Calu3 (cell line): ENCODE results near the gene AHI1. TPM values are rescaled to one million over a fixed set of nuclear protein-coding genes. Genes with fewer than 3 reads are reported as not detected.

ENCODE experiments used
- BruUV-seq: library from RNA; stranded (reverse); fragments of 400-500 nt; replicated peaks from 2 replicates; lab custom pipeline; 2021; lab: Mats Ljungman, UMichigan
- CTCF ChIA-PET: fragments of 300-600 bp; sonication (Branson Sonifier 250); formaldehyde crosslinking; loops from one replicate; lab custom pipeline; 2022; ENCODE audit warnings: antibody characterized with exemption; lab: Charles Lee
- DNase-seq: peaks from one replicate; pipeline ENCODE4 v3.0.0; 2022
- H3K27ac Mint-ChIP-seq: one replicate; pipeline ENCODE4 v1.8.0; 2022; ENCODE audit warnings: mixed read lengths; ENCODE audit not compliant: unreplicated experiment
- H3K27me3 Mint-ChIP-seq: one replicate; pipeline ENCODE4 v1.8.0; 2022; ENCODE audit warnings: mixed read lengths; ENCODE audit not compliant: unreplicated experiment
- H3K36me3 Mint-ChIP-seq: one replicate; pipeline ENCODE4 v1.8.0; 2022; ENCODE audit warnings: mild to moderate bottlenecking, moderate library complexity, mixed read lengths; ENCODE audit not compliant: insufficient read depth, unreplicated experiment
- H3K4me1 Mint-ChIP-seq: one replicate; pipeline ENCODE4 v1.8.0; 2022; ENCODE audit warnings: mild to moderate bottlenecking, low read depth, mixed read lengths; ENCODE audit not compliant: unreplicated experiment
- H3K4me3 Mint-ChIP-seq: one replicate; pipeline ENCODE4 v1.8.0; 2022; ENCODE audit warnings: mild to moderate bottlenecking, low read depth, moderate library complexity, mixed read lengths; ENCODE audit not compliant: unreplicated experiment
- H3K9me3 Mint-ChIP-seq: one replicate; pipeline ENCODE4 v1.8.0; 2022; ENCODE audit warnings: low read depth, mixed read lengths; ENCODE audit not compliant: unreplicated experiment
- CTCF ChIP-seq: fragments of 200-600 bp; IDR thresholded peaks from one replicate; pipeline ENCODE4 v1.8.0; 2022; ENCODE audit warnings: antibody characterized with exemption; ENCODE audit not compliant: unreplicated experiment
- intact Hi-C: fragments of 100-400 bp; cut with micrococcal nuclease; formaldehyde crosslinking; loops from one replicate; pipeline ENCODE4 v1.10.0; 2022; ENCODE audit not compliant: unreplicated experiment
- total RNA-seq: library from RNA; stranded (reverse); gene quantifications from 2 replicates; pipeline ENCODE4 v1.2.3, GENCODE V29; 2022

AHI1 gene
- total RNA-seq, 1 experiment from 2014 or later = 18.0 TPM

- TF ChIP-seq CTCF = no peak
- H3K36me3 Mint-ChIP-seq = no peaks in the 10 kb centered on the region
- no peak overlapping the region for H3K27ac Mint-ChIP-seq
- intact Hi-C loops = no loop called here
- BruUV-seq = no TSS peak
- no peaks in the 10 kb centered on the region for H3K27me3 Mint-ChIP-seq
- CTCF ChIA-PET = interaction anchor here (0.6 kb wide), 1 partner anchor 226 kb away, joined by 3 read pairs; no protein-coding TSS in a partner anchor
- peak; percentile 13 for DNase-seq
- no peak overlapping the region for H3K4me3 Mint-ChIP-seq
- no peaks in the 10 kb centered on the region for H3K9me3 Mint-ChIP-seq
- peaks cover 30% of the 10 kb centered on the region for H3K4me1 Mint-ChIP-seq
These were observed 230.5 kb downstream of the AHI1 start for GRCh38 chr6:135267085-135267484.

GRCh38 chr6:135266675-135267074, 230.9 kb downstream of the AHI1 start:
- Mint-ChIP-seq H3K4me1 (peaks cover 30% of the 10 kb centered on the region), H3K4me3 (no peak overlapping the region), H3K9me3 (no peaks in the 10 kb centered on the region), H3K36me3 (no peaks in the 10 kb centered on the region), H3K27ac (no peak overlapping the region), H3K27me3 (no peaks in the 10 kb centered on the region)
- no TSS peak for BruUV-seq
- TF ChIP-seq CTCF = no peak
- CTCF ChIA-PET = no interaction called here
- DNase-seq = no peak
- intact Hi-C loops = no loop called here

GRCh38 chr6:135265278-135265677, 232.3 kb downstream of the AHI1 start:
- DNase-seq = no peak
- intact Hi-C loops = no loop called here
- H3K27me3 Mint-ChIP-seq = peaks cover 1% of the 10 kb centered on the region
- CTCF ChIA-PET = interaction anchor here (0.7 kb wide), 1 partner anchor 638 kb away, joined by 4 read pairs; no protein-coding TSS in a partner anchor
- H3K4me1 Mint-ChIP-seq = peaks cover 18% of the 10 kb centered on the region
- H3K4me3 Mint-ChIP-seq = no peak overlapping the region
- no peak overlapping the region for H3K27ac Mint-ChIP-seq
- H3K36me3 Mint-ChIP-seq = no peaks in the 10 kb centered on the region
- H3K9me3 Mint-ChIP-seq = no peaks in the 10 kb centered on the region
- no peak for TF ChIP-seq CTCF
- no TSS peak for BruUV-seq

DNA sequence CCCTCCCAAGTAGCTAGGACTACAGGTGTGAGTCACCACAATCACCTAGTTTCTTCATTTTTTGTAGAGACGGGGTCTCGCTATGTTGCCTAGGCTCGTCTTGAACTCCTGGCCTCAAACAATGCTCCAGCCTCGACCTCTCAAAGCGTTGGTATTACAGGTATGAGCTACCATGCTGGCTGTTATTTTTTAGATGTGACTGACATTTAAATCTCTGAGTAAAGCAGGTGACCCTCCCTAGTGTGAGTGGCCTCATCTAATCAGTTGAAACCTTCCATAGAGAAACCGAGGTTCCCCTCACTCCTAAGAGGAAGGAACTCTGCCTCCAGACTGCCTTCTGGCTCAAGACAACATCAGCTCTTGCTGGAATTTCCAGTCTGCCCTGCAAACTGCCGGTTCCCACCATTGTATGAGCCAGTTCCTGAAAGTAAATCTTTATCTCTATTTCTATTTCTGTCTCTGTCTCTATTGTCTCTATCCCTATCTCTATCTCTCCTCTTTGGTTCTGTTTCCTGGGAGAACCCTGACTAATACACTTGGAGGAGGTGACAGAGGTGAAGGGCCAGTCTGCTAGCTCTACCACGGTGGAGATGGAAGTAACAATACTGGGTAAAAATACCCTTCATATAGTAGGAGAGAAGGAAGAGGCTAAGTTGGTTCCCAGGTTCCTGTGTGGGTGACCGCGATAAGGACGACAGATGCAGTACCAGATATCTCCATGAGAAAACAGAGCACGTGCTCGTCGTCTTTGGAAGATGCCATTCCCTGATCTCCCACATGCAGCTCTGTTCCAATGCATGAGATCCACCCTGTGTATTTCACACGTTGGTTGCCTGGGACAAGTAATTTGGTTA, 235.4 kb downstream of the AHI1 start:
- Mint-ChIP-seq H3K27ac (no peak overlapping the region), H3K4me3 (no peak overlapping the region), H3K36me3 (no peaks in the 10 kb centered on the region), H3K27me3 (peaks cover 16% of the 10 kb centered on the region), H3K9me3 (no peaks in the 10 kb centered on the region), H3K4me1 (peaks cover 16% of the 10 kb centered on the region)
- DNase-seq = no peak
- intact Hi-C loops = no loop called here
- TF ChIP-seq CTCF = no peak
- BruUV-seq = no TSS peak
- CTCF ChIA-PET = no interaction called here
